Activated CD4-positive, alpha-beta T cell treated with anti-CD3 and anti-CD28 coated beads, Interleukin-2, amount 50 U/mL, for 4 hours (primary cell): ENCODE data around the gene TLCD3A.
A peak's percentile ranks its signal among the peaks of the same experiment; 100 is the strongest.
"Not testable (repeated sequence)": the region's sequence is repeated elsewhere in the genome, so short reads cannot be mapped to it uniquely, and the experiment has no call there.

Experiments used
- DNase-seq, 2 experiments: peaks; one replicate each; pipeline ENCODE4 v3.0.0-alpha.2; 2020

The TLCD3A gene

GRCh38 chr17:751269-752001 lies 19.0 kb downstream of the TLCD3A start:
- DNase-seq = peak; percentile 50 to 51

GRCh38 chr17:752002-752619 lies 19.7 kb downstream of the TLCD3A start, which contains the start of gene GEMIN4:
Gene GEMIN4, minus strand, starts transcription at chr17:752264. Its CDS starts 122 bp downstream, at chr17:752142.
- DNase-seq = peak; percentile 97 to 98

DNA sequence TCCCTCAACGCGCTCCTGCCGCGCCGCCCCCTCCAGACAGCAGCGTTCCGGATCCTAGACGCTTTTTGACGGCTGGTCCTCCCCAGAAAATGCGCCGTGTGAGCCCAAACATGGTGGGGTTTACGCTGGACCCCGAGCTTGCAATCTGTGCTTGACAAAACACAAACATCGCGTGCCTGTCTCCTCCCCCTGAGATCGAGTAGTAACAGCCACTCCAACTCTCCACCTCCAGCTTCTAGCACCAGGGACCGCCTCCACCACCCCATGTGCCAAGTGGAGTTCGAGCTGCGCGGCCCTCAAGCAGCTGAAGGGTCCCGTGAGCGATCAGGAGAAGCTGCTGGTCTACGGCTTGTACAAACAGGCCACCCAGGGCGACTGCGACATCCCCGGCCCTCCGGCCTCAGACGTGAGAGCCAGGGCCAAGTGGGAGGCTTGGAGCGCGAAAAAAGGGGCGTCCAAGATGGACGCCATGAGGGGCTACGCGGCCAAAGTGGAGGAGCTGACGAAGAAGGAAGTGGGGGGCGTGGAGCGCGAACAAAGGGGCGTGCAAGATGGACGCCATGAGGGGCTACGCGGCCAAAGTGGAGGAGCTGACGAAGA lies 20.3 kb downstream of the TLCD3A start:
- peak in 1 of 2 experiments; percentile 46 for DNase-seq

GRCh38 chr17:753418-753817 lies 21.0 kb downstream of the TLCD3A start:
- no peak for DNase-seq

DNA sequence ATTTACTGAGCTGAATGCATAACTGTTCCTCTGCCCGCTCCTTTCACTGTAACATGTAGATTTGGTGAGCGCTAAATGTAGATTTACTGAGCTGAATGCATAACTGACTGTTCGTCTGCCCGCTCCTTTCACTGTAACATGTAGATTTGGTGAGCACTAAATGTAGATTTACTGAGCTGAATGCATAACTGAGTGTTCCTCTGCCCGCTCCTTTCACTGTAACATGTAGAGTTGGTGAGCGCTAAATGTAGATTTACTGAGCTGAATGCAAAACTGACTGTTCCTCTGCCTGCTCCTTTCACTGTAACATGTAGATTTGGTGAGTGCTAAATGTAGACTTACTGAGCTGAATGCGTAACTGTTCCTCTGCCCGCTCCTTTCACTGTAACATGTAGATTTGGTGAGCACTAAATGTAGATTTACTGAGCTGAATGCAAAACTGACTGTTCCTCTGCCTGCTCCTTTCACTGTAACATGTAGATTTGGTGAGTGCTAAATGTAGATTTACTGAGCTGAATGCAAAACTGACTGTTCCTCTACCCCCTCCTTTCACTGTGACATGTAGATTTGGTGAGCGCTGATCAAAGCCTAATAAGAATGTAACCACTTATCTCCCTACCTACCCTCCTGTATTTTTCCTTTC lies 23.0 kb downstream of the TLCD3A start:
- DNase-seq = not testable (repeated sequence)

DNA sequence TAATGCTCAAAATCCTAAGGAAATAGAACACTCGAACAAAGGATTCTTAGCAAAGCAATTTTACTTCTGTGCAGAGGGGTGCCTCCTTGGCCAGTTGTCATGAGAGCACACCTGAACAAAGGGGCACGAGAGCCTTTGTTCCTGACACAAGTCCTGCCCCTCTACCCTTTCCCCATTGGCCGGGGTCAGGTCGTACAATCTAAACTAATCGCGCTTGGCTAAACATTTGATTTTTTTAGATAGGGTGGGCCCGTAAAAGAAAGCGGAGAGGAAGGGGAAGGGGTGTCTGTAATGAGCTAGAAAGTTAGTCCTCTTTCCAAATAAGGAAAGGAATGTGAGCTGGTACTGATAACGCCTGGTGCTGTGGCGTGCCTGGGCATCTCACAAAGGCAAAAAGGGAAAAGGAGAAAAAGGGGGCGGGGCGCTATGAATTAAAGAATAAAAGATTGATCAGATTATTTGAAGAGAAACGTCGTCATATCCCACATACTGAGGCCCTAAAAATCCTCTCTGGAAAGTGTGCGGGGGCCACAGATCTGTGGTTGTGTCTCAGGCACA lies 23.7 kb downstream of the TLCD3A start:
- not testable (repeated sequence) for DNase-seq

GRCh38 chr17:759964-760363 lies 27.6 kb downstream of the TLCD3A start:
- DNase-seq = no peak

DNA sequence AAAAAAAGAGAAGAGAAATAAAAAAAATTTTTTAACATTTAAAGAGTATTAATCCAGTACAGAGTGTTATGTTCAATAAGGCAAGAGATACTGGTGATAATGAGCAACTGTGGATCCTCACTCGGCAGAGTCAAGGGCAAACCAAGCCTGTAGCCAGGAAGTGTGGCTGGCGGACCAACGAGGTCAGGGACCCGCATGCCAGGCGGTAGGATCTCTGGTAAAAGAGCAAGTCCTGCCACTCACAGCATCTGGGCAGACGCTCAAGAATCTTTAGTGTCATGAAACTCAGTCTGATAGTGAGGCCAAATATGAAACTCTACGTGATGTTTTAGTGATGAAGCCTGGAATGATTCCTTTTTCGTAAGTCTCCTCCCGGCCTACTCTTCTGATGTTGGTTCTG lies 28.0 kb downstream of the TLCD3A start:
- DNase-seq = no peak

DNA sequence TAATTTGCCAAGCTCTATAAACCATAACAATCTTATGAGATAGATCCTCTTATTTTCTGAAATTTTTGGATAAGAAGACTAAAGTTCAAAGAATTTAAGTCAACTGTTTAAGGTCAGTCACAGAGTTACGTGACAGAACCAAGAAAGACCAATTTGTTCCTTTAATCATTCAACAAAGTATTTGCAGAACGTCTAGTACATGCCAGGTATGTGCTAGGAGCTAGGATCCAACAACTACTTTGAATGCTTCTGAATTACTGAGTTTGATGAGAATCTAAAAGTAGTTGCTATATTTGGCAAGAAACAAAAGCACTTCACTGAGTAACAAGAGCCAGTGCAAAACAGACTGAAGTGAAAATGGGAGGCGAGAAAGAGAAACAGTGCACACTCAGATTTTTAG lies 34.7 kb downstream of the TLCD3A start:
- no peak for DNase-seq

DNA sequence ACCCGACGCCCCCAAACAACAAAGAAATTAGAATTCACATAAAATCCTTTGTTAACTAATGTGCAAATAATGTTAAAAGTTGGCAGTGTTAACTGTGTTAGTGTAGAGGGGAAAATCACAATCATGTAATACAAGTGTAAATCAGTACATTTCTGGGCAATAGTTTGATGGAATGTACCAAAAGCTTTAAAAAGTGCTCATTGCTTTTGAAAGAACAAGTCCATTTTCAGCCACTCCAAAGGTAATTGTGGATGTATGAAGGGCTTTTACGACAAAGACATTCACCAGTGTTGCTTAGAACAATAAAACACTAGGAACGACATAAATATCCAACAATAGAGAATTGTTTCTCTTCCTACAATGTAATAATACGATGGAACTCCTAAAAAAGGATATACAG lies 40.6 kb downstream of the TLCD3A start:
- DNase-seq = no peak

DNA sequence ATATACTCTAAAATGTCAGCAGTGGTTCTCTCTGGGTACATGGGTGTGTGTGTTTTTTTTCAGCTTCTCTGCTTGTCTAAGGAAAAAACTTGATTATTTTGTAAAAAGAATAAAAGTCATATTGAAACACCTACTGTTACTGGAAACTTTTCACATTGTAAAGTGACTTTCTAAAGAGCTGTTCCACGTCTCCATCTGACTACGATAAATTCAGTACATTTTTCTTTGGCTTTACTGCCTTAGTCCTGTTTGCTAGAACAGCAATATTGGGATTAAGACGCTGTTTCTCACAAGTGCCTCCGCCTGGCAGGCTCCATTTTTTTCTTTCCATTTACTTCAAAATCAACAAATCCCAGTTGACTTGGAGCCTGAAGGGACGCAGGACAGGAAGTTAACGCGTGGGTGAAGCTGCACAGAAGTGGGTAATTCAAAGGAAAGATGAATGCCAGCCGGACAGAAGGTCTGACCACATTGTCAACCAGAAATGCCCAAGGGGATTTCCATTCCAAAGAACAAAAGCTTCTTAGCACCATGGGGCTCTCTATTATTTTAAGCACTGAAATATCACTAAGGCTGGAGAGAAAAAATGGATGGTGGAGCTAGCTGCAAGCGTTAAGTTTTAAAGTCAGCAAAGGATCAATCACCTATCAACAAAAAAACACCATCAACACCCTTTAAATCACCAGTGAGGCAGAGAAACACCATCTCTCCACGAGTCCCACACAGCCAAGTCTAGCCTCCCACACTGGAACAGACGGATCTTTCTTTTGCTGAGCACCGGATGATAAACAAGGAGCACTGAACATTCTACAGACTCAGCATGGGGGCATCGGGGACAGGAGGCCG lies 41.3 kb downstream of the TLCD3A start:
- DNase-seq = no peak

GRCh38 chr17:774313-774584 lies 41.9 kb downstream of the TLCD3A start:
- DNase-seq = no peak

DNA sequence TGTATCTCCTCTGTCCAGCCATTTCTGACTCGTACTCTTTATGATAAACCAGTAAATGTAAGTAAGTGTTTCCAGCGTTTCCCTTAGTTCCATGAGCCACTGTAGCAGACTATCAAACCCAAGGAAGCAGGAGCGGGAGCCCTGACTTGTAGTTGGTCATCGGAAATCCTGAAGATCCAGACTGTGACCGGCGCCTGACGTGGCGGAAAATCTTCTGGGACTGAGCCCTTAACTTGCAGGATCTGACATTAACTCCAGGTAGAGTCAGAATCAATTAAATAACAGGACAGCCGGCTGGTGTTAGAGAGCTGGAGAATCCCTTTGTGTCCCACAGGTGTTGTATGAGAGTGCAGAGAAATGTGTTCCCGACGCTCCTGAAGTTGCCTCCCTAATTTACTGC lies 45.7 kb downstream of the TLCD3A start:
- DNase-seq = no peak

- DNase-seq = peak; percentile 91
Observed at GRCh38 chr17:781805-782731, 49.7 kb downstream of the TLCD3A start, which contains the start of the genes GLOD4 and MRM3. Gene GLOD4, minus strand, starts transcription at chr17:782280. Its CDS starts 25 bp downstream, at chr17:782255. Gene MRM3, plus strand, starts transcription at chr17:782353. Its CDS starts 26 bp downstream, at chr17:782379.

DNA sequence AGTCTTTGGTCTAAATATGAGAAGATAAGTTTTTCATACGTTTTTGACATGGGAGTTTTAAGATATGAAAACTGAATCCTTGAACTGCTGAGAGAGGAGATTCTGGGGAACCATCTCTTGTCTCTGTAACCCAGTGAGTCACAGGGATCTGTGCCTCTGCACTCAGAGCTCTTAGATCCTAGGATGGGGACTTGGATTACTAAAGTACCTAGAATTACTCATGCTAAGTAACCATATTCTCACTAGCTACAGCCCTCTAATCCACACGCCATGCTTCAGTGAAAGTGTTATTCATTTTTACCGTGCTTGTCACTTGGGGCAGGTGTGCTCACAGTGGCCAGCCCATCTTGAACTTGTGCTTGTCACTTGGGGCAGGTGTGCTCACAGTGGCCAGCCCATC lies 51.7 kb downstream of the TLCD3A start:
- DNase-seq = no peak

GRCh38 chr17:785901-786300 lies 53.5 kb downstream of the TLCD3A start:
- DNase-seq = not testable (repeated sequence)

- DNase-seq = no peak
Observed at GRCh38 chr17:787641-788221, 55.3 kb downstream of the TLCD3A start.

GRCh38 chr17:788551-788950 lies 56.2 kb downstream of the TLCD3A start:
- DNase-seq = no peak

- no peak for DNase-seq
Observed at GRCh38 chr17:789160-789840, 56.9 kb downstream of the TLCD3A start.
